ENCODE data around the gene EIF4G3. TPM values are rescaled to one million over a fixed set of nuclear protein-coding genes. Genes with fewer than 3 reads are reported as not detected.

Gene EIF4G3
- total and polyA plus RNA-seq, 5 experiments from 2014 or later, result 4.0 to 16.5 (median 7.9) TPM

DNA sequence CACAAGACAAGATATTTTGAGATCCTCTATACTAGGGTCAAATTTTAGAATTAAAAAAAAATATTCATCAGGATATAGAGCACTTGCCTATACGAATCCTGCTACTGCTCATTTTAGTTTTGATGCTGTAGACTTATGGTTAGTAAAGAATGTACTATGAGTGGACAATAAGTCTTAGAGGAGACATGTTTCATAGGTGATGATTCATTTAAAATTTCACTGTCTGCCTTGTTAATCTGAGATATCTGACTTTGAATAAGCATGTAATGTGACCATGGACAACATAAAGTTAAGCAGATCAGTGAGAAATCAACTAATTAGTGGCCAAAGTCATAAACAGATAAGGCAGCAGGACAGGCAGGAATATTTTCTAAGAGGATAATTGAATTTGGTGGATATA is 282.8 kb downstream of the EIF4G3 start:
- DNase-seq (no peak), ATAC-seq (no peak)
- Mint-ChIP-seq H3K4me1 (no peaks in the 10 kb centered on the region), H3K4me3 (no peak overlapping the region), H3K27me3 (no peaks in the 10 kb centered on the region), H3K36me3 (peaks cover 0 to 49% (median 23%) of the 10 kb centered on the region in 3 donors), H3K9me3 (no peaks in the 10 kb centered on the region), H3K27ac (no peak overlapping the region)
- POLR2A ChIA-PET, result no interaction called here

DNA sequence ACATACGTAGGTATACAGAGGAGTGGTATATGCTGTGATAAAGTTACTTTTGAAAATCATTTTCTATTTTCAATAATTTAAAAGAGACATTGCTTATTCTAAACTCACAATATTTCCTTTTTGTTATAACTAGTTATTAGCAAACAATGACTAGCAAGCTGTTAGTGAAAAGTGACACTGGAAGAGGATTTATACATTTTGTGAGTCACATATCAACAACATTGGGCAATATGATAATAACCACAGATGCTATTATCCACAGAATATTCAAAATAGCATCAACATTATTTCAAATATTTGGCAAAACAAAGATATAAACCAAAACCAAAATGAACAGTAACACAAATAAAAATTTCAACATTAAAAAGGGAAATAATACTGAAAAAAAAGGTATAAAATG is 285.6 kb downstream of the EIF4G3 start:
- Mint-ChIP-seq H3K27me3 (no peaks in the 10 kb centered on the region), H3K9me3 (no peaks in the 10 kb centered on the region), H3K4me3 (no peak overlapping the region), H3K27ac (no peak overlapping the region), H3K4me1 (no peaks in the 10 kb centered on the region), H3K36me3 (peaks cover 0 to 55% (median 23%) of the 10 kb centered on the region in 3 donors)
- POLR2A ChIA-PET, result no interaction called here
- ATAC-seq (no peak), DNase-seq (no peak)

- Mint-ChIP-seq H3K4me3 (no peak overlapping the region), H3K36me3 (peaks cover 0 to 35% (median 9%) of the 10 kb centered on the region in 3 donors), H3K27me3 (no peaks in the 10 kb centered on the region), H3K4me1 (no peaks in the 10 kb centered on the region), H3K9me3 (no peaks in the 10 kb centered on the region), H3K27ac (no peak overlapping the region)
- DNase-seq, result no peak
- POLR2A ChIA-PET, result no interaction called here
- ATAC-seq, result no peak
Measured at GRCh38 chr1:20887246-20887645, 289.5 kb downstream of the EIF4G3 start.

- Mint-ChIP-seq H3K27me3 (no peaks in the 10 kb centered on the region), H3K4me1 (no peaks in the 10 kb centered on the region), H3K36me3 (peaks cover under 1 to 28% (median 12%) of the 10 kb centered on the region in 3 donors), H3K9me3 (no peaks in the 10 kb centered on the region), H3K27ac (no peak overlapping the region), H3K4me3 (no peak overlapping the region)
- POLR2A ChIA-PET, result no interaction called here
- DNase-seq (no peak), ATAC-seq (no peak)
Measured at GRCh38 chr1:20885121-20885520, 291.6 kb downstream of the EIF4G3 start.

DNA sequence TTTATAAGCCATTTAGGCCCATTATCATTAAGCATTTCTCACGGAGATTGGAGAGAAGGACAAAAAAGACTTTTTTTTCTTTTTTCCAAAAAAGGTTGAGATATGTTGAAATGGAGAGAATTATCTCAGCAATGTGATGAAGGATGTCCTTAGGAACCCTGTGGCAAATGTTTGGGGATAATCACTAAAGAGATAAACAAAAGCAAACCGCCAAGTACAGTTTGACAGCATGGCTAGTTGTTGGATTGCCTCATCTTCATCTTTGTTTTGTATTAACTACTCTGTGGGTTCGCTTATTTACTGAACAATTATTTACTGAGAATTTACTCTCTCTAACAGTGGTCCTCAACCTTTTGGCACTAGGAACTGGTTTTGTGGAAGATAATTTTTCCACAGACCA is 292.2 kb downstream of the EIF4G3 start:
- Mint-ChIP-seq H3K4me1 (no peaks in the 10 kb centered on the region), H3K9me3 (no peaks in the 10 kb centered on the region), H3K27ac (no peak overlapping the region), H3K4me3 (no peak overlapping the region), H3K36me3 (peaks cover 3 to 30% (median 15%) of the 10 kb centered on the region in 3 donors), H3K27me3 (no peaks in the 10 kb centered on the region)
- POLR2A ChIA-PET, result no interaction called here
- no peak for ATAC-seq
- DNase-seq, result no peak

- H3K36me3 Mint-ChIP-seq, result peaks cover 3 to 36% (median 19%) of the 10 kb centered on the region in 3 donors
- H3K9me3 Mint-ChIP-seq, result no peaks in the 10 kb centered on the region
- no peaks in the 10 kb centered on the region for H3K27me3 Mint-ChIP-seq
- H3K4me3 Mint-ChIP-seq, result no peak overlapping the region
- no peaks in the 10 kb centered on the region for H3K4me1 Mint-ChIP-seq
- POLR2A ChIA-PET, result no interaction called here
- DNase-seq, result no peak
- no peak overlapping the region for H3K27ac Mint-ChIP-seq
- ATAC-seq, result no peak
Measured at GRCh38 chr1:20883766-20884165, 292.9 kb downstream of the EIF4G3 start.

DNA sequence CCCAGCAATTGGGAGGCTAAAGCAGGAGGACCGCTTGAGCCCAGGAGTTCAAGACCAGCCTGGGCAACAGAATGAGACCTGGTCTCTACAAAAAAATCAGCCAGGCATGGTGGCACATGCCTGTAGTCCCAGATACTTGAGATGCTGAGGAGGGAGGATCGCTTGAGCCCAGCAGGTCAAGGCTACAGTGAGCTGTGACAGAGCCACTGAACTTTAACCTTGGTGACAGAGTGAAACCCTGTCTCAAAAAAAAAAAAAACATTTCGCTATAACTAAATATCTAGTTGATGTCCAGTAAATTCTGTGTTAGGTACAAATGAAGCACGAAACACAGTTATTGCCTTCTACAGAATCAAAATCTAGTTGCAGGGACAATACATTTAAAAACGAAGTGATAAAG is 293.9 kb downstream of the EIF4G3 start:
- no peak overlapping the region for H3K27ac Mint-ChIP-seq
- POLR2A ChIA-PET, result no interaction called here
- no peaks in the 10 kb centered on the region for H3K4me1 Mint-ChIP-seq
- H3K9me3 Mint-ChIP-seq, result no peaks in the 10 kb centered on the region
- DNase-seq, result no peak
- no peak for ATAC-seq
- H3K36me3 Mint-ChIP-seq, result peaks cover 3 to 44% (median 25%) of the 10 kb centered on the region in 3 donors
- no peaks in the 10 kb centered on the region for H3K27me3 Mint-ChIP-seq
- H3K4me3 Mint-ChIP-seq, result no peak overlapping the region

GRCh38 chr1:20878799-20879198 is 297.9 kb downstream of the EIF4G3 start:
- H3K9me3 Mint-ChIP-seq, result no peaks in the 10 kb centered on the region
- H3K36me3 Mint-ChIP-seq, result peaks cover 10 to 40% (median 31%) of the 10 kb centered on the region in 3 donors
- H3K4me3 Mint-ChIP-seq, result no peak overlapping the region
- POLR2A ChIA-PET, result no interaction called here
- H3K27me3 Mint-ChIP-seq, result no peaks in the 10 kb centered on the region
- H3K27ac Mint-ChIP-seq, result no peak overlapping the region
- no peak for ATAC-seq
- DNase-seq, result no peak
- peaks cover 0 to 6% (median 0%) of the 10 kb centered on the region in 4 donors for H3K4me1 Mint-ChIP-seq

DNA sequence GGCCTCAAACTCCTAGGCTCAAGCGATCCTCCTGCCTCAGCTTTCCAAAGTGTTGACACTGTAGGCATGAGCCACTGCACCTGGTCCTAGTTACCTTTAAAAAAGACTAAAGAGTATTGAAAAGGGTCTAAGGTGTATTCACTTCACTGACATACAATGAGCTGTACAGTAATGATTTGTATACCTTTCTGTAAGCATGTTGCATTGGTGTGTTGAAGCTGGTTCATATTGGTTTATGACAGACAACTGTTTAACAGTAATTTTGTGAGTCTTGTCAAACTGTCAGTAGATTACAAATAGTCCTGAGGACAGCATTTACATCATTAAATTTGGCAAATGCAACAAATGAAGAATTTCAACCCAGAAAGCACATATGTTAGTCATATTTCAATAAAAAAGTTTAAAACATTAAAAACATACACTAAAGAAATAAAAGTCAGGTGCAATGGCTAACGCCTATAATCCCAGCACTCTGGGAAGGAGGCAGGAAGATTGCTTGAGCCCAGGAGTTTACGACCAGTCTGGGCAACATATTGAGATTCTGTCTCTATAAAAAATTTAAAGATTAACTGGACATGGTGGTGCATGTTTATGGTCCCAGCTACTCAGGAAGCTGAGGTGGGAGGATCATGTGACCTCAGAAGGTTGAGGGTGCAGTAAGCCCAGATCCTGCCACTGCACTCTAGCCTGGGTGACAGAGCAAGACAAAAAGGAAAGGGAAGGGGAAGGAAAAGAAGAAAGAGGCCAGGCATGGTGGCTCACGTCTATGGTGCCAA is 301.3 kb downstream of the EIF4G3 start:
- POLR2A ChIA-PET, result no interaction called here
- peaks cover 10 to 29% (median 21%) of the 10 kb centered on the region in 3 donors for H3K36me3 Mint-ChIP-seq
- H3K4me3 Mint-ChIP-seq, result no peak overlapping the region
- H3K9me3 Mint-ChIP-seq, result no peaks in the 10 kb centered on the region
- H3K27ac Mint-ChIP-seq, result peak overlapping the region in 2 of 10 donors; percentile 24 to 87
- no peaks in the 10 kb centered on the region for H3K27me3 Mint-ChIP-seq
- ATAC-seq (no peak), DNase-seq (no peak)
- H3K4me1 Mint-ChIP-seq, result peaks cover 0 to 6% (median 0%) of the 10 kb centered on the region in 4 donors

GRCh38 chr1:20873311-20873710 is 303.4 kb downstream of the EIF4G3 start:
- DNase-seq (no peak), ATAC-seq (no peak)
- no peaks in the 10 kb centered on the region for H3K27me3 Mint-ChIP-seq
- H3K4me3 Mint-ChIP-seq, result no peak overlapping the region
- H3K36me3 Mint-ChIP-seq, result peaks cover 7 to 16% (median 8%) of the 10 kb centered on the region in 3 donors
- POLR2A ChIA-PET, result no interaction called here
- H3K4me1 Mint-ChIP-seq, result peaks cover 0 to 6% (median 2%) of the 10 kb centered on the region in 4 donors
- no peak overlapping the region for H3K27ac Mint-ChIP-seq
- no peaks in the 10 kb centered on the region for H3K9me3 Mint-ChIP-seq

GRCh38 chr1:20871419-20871818 is 305.3 kb downstream of the EIF4G3 start:
- H3K27ac Mint-ChIP-seq, result no peak overlapping the region
- DNase-seq, result no peak
- peaks cover 6 to 13% (median 7%) of the 10 kb centered on the region in 3 donors for H3K36me3 Mint-ChIP-seq
- no peaks in the 10 kb centered on the region for H3K27me3 Mint-ChIP-seq
- ATAC-seq, result no peak
- POLR2A ChIA-PET, result no interaction called here
- no peaks in the 10 kb centered on the region for H3K9me3 Mint-ChIP-seq
- peaks cover 0 to 6% (median 2%) of the 10 kb centered on the region in 4 donors for H3K4me1 Mint-ChIP-seq
- H3K4me3 Mint-ChIP-seq, result no peak overlapping the region

GRCh38 chr1:20870718-20871117 is 306.0 kb downstream of the EIF4G3 start:
- POLR2A ChIA-PET, result no interaction called here
- Mint-ChIP-seq H3K9me3 (no peaks in the 10 kb centered on the region), H3K36me3 (peaks cover 6 to 12% (median 7%) of the 10 kb centered on the region in 3 donors), H3K27ac (no peak overlapping the region), H3K4me1 (peaks cover 0 to 3% (median 2%) of the 10 kb centered on the region in 4 donors), H3K27me3 (no peaks in the 10 kb centered on the region), H3K4me3 (no peak overlapping the region)
- ATAC-seq, result no peak
- DNase-seq, result no peak

DNA sequence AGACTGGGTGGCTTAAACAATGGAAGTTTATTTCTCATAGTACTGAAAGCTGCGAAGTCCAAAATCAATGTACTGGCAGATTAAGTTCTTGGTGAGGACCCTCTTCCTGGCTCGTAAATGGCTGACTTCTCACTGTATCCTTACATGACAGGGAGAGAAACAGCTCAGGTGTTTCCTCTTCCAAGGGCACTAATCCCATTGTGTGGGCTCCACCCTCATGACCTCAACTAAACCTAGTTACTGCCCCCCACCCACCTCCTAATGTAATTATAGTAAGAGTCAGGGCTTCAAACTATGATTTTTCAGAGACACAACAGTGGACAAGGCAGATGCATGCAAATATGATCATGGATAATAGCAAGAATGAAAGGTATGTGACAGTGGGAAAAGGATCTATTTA is 308.4 kb downstream of the EIF4G3 start:
- ATAC-seq, result no peak
- DNase-seq, result peak in 1 of 10 donors; percentile 53
- Mint-ChIP-seq H3K9me3 (no peaks in the 10 kb centered on the region), H3K4me1 (peaks cover 0 to 3% (median 0%) of the 10 kb centered on the region in 4 donors), H3K4me3 (no peak overlapping the region), H3K36me3 (peaks cover 0 to 18% (median 8%) of the 10 kb centered on the region in 3 donors), H3K27ac (no peak overlapping the region), H3K27me3 (no peaks in the 10 kb centered on the region)
- POLR2A ChIA-PET, result no interaction called here

DNA sequence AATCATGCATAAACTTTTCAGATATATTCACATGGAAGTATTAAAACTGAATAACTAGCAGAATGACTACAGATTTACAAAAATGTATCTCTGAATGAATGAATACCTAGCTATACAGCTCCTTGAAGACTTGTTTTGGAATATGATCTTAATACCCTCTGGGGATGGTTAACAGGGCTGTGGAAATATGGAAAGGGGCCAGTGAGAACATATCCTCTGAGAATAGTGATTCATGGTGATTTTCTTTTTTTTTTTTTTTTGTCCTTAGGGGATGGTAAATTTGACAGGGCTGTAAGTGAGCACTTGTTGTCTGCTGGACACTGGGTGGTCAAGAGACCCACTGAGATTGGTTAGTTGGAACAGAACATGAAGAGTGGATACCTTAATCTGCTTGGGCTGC is 308.9 kb downstream of the EIF4G3 start:
- POLR2A ChIA-PET, result no interaction called here

More for the DNA sequence above, 308.9 kb downstream of the EIF4G3 start:
- Mint-ChIP-seq H3K27me3 (no peaks in the 10 kb centered on the region), H3K4me1 (peaks cover 0 to 3% (median 0%) of the 10 kb centered on the region in 4 donors), H3K9me3 (no peaks in the 10 kb centered on the region), H3K36me3 (peaks cover 0 to 18% (median 8%) of the 10 kb centered on the region in 3 donors), H3K4me3 (no peak overlapping the region), H3K27ac (no peak overlapping the region)
- DNase-seq (no peak), ATAC-seq (no peak)
